Measurements from ENCODE around the gene AFAP1L1.
A peak's percentile ranks its signal among the peaks of the same experiment; 100 is the strongest.

The AFAP1L1 gene

DNA sequence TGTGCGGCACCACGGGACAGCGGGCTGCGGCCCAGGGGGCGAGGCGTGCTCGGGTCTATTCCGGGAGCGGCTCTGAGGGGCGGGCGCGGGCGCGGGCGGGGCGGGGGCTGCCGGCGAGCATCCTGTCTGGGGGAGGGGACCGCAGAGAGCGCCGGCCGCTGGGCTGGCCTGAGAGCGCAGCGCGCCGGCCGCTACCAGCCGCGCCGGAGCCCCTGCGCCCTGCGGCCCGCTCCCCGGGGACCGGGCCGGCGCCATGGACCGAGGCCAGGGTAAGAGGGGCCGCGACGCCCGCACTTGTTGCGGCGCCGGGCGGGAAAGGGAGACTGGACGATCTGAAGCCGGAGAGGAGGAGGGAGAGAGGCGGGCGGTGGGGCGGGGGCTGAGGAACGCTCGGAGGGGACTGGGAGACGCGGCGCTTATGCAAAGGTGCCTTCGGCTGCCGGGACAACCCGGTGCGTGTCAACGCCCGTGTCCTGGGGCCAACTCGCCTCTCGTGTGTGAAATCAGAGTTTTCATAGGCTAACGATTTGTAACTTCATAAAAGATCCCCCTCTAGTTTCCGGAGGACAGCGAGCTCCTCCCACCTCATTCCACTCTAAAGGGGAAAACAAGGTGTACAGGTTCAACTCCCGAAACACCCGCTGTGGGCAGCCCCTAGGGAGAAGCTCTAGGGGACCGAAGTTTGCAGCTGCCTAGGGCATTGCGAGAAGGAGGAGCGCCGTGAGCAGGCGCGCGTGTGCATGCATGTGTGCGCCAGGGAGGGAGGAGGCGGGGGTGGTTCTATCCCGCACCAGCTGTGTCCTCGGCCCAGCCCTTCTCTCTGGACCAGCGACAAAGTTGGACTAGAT, at the start of gene AFAP1L1:
Gene AFAP1L1 (plus strand): TSS at position 144 of the 848 bp plus-strand sequence. CDS start 110 bp downstream, at position 254.
- peak; percentile 86 for DNase-seq (ENCODE audit: low spot score)

GRCh38 chr5:149223081-149223848, 48.4 kb upstream of the AFAP1L1 start:
- DNase-seq (ENCODE audit: low spot score), result no peak

DNA sequence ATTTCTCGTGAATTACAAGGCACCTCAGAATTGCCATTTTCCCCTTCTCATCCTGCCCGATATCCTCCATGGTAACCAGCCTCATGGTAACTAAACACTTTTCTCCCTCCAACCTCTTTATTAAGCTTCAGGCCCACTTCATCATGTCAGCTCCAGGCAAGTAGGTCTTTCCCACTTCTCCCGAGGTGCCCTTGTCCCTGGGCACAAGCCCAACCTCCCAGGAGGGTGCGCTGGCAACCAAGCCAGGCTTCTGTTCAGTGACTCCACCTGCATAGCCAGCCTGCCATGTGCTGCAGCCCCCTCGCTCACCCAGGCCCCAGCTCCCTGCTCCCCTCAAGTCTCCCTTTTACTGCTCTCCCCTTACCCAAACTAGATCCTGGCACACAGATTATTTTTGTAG, 47.4 kb upstream of the AFAP1L1 start:
- DNase-seq (ENCODE audit: low spot score), result no peak

DNA sequence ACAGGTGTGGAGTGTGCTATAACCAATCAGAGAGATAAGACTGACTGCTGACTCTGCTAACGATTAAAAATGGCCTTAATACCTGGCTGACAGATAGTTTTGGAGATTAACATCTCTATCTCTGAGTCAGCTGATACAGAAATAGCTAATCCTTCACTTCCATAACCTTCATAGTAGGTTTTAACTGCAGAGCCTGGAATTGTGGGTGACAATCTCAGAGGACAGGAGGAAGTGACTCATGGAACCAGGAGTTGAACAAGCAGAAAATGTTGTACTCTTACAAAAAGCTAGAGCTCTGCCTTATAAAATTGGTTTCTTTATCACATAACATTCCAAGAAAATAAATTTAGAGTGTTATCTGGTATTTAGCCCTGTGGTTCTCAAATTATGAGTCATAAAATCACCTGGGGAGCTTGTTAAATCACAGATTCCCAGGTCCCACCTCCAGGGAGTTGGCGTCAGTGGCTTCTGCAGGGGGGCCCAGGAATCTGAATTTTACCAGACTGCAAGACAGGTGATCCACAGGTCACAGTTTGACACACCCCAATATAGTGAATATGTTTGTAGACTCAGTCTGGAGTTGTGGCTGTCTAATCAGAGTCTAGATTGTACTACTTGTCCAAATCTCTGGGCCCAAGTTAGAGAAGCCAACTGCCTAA, 44.4 kb upstream of the AFAP1L1 start:
- DNase-seq (ENCODE audit: low spot score), result peak; percentile 24

DNA sequence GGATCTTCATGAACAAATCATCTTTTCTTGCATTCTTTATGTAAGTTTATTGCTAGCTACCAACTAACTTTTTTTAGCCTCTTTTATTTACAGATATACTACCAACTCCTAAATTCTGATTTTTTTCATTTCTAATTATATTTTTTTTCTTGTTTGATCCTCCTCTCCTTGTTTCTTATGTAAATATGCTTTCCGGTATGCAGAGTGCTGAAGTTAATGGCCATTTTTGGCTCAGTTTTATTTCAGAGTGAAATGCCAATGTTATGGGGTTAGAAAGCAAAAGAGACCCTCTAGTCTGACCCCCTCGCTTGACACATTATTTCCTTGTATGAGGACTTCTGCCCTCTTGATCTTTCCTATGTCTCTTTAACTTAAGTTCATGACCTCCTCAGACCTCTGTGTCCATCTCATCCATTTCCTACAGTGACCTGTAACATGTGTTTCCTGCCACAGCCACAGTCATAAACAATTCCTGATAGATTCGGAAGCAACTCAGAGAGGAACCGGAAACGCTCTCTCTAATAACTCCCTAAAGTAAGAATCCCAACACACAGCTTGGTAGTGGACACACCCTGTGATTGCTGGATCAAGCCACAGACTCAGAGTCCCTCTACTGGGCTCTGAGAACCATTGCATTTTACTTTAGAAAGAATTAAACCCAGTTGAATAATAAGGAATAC, 42.9 kb upstream of the AFAP1L1 start:
- DNase-seq (ENCODE audit: low spot score), result peak; percentile 77

GRCh38 chr5:149229298-149229937, 42.2 kb upstream of the AFAP1L1 start:
- DNase-seq (ENCODE audit: low spot score), result no peak

DNA sequence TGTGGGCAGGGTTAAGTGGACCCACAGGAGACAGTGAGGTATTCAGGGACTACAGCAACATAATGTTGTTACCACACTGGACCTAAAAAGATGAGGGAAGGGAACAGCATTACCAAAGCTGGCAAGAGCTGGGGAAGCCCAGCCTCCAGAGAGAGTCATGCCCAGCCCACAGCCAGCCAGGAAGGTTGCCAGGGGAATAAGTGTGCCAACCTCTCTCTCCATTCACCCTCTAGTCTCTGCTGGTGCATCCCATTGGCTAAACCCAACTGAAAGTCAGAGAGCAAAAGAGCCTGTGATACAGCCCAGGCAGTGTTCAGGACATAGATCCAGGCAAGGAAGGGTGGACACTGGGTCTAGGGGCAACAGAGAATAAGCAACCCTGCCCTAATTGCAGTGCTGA, 35.8 kb upstream of the AFAP1L1 start:
- no peak for DNase-seq (ENCODE audit: low spot score)

GRCh38 chr5:149237662-149238061, 34.0 kb upstream of the AFAP1L1 start:
- DNase-seq (ENCODE audit: low spot score), result no peak

- no peak for DNase-seq (ENCODE audit: low spot score)
Observed at GRCh38 chr5:149238540-149238939, 33.1 kb upstream of the AFAP1L1 start.

DNA sequence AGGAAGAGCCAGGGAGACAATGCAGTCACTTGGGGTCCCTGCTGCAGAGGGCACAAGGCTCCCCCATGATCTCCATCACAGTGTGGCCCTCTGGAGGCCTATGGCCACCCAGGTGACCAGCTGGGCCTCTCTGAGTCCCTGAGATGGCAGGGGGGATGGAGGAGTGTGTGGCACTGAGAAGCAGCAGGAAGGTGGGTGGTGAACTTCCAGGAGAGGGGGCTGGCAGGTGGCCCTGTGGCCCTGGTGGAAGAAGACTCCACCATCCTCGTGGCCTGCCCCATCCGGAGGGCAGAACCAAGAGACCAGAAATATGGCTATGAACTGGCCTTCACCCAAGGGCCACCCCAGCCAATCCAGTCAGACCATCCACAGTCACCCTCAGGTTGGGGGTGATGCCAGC, 31.7 kb upstream of the AFAP1L1 start:
- no peak for DNase-seq (ENCODE audit: low spot score)

- no peak for DNase-seq (ENCODE audit: low spot score)
Observed at GRCh38 chr5:149240354-149240998, 31.2 kb upstream of the AFAP1L1 start.

- DNase-seq (ENCODE audit: low spot score), result no peak
Observed at GRCh38 chr5:149242339-149242738, 29.3 kb upstream of the AFAP1L1 start.

DNA sequence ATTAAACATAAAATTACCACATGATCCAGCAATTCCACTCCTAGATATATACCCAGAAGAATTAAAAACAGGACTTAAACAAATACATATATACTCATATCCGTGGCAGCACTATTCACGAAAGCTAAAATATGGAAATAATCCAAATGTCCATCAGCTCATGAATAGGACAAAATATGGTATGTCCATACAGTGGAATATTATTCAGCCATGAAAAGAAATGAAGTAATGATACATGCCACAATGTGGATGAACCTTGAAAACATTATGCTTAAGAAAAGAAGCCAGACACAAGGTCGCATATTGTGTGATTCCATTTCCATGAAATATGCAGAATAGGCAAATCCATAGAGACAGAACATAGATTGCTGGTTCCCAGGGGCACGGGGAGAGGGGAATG, 24.8 kb upstream of the AFAP1L1 start:
- no peak for DNase-seq (ENCODE audit: low spot score)

- DNase-seq (ENCODE audit: low spot score), result no peak
Observed at GRCh38 chr5:149247726-149248125, 23.9 kb upstream of the AFAP1L1 start.

DNA sequence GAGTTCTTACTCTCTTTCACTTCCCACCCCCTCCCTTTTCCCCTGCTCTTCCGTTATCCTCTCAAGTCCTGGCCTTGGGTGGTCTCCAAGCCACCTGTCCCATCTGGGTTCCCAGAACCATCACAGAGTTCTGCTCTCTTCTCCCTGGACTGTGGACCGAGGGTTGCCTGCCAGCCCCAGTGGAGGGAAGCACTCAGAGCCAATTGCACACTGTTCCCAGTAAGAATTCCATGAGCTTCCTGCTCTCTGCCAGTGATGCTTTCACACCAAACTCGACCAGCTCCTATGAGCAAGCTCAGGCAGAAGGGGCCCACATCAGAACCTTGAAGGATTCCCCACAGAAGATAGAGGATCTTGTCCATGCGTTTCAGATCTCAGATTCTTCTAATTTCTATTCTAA, 20.1 kb upstream of the AFAP1L1 start:
- DNase-seq (ENCODE audit: low spot score), result no peak

DNA sequence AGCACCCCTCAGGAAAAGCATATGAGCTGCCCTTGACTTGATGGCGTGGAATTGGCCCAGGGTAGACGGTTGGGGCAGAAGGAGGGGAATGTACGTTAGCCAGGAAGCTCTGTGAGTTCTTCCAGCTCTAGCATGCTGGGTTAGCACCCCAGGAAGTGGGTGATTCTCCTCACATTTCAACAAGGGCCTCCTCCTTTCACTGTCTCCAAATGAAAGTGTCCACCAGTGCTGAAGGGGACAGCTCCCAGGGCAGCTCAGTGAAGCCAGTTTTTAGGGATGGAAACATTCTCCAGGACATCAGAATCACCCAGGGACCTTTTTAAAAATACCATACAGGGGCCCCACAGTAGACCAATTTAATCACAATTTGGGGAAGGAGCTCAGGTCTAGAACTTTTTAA, 17.2 kb upstream of the AFAP1L1 start:
- peak; percentile 61 for DNase-seq (ENCODE audit: low spot score)

DNA sequence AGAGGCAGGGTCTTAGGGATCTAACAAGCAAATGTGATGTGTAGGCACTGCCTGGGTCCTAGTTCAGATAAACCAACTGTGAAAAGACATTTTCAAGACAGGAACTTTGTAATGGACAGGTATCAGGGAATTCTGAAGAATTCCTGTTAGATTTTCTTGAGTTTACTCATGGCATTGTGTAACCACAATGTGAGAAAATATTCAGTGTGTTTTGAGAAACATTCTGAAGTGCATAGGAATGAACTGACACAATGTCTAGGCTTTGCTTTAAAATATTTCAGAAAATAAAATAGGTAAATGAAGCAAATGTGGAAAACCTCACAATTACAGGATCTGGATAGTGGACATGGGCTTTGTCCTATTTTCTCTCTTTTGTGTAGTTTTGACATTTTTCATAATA, 15.2 kb upstream of the AFAP1L1 start:
- no peak for DNase-seq (ENCODE audit: low spot score)

DNA sequence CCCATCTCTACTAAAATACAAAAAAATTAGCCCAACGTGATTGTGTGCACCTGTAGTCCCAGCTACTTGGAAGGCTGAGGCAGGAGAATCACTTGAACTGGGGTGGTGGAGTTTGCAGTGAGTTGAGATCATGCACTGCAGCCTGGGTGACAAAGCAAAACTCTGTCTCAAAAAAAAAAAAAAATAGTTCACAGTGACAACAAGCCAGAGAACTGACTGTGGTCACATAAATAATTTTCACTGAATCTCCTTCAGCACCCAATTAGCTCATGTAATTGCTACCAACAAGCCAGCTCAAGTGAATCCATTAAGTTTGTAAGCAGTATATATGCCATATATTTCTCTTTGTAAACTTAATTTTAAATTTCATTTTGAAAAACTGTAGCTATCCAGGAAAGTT, 14.5 kb upstream of the AFAP1L1 start:
- no peak for DNase-seq (ENCODE audit: low spot score)

DNA sequence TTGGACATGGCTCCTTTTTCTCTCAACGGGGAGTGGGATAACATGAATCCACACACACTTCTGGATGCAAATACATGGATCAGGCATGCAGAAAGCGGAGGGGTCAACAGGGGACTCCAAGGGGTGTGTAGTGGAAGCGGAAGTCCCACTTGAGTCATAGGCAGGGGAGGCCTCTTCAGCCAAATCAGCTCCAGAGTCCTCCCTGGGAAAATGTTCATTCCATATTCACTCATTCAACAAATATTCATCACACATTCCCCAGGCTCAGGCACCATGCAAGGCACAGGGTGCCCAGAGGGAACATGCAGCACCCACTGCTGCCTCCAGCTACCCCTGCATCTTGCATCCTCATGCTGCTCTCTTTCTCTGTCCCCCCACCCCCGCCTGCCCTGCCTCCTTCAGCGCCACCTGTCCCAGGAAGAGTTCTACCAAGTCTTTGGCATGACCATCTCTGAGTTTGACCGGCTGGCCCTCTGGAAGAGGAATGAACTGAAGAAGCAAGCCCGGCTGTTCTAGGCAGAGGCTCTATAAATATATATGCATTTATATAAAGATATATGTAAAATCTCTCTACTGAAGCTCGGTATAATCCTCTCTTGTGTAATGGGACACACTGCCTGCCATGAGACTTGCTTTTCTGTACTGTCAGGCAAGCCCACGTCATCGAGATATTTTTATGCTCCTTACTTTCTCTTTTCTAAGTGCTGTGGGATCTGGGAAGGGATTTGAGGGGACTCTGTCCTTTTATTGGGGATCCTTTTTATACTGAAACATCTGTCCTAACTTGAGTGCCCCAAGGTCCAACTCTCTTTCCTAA, 13.6 kb upstream of the AFAP1L1 start:
- DNase-seq (ENCODE audit: low spot score), result peak; percentile 56

DNA sequence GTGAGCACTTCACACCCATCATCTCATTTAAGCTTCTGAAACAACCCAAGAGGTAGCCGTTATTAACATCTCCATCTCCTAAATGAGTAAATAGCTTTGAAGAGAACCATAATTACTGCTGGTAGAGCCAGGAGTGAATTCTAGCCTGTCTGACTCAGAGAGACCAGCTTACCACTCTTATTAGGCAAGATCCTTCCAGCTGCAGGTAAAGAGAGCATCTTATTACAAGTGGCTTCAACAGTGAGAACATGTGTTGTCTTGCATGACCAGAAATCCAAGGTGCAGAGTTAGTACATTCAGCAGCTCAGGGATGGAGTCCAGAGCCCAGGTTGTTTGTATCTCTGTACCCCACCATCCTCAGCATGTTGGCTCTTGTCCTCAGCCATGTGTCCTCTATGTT, 10.9 kb upstream of the AFAP1L1 start:
- no peak for DNase-seq (ENCODE audit: low spot score)
